Astrocyte (in vitro differentiated cells and primary cell): ENCODE measurements around the gene SPATA9. TPM values are rescaled to one million over a fixed set of nuclear protein-coding genes. Genes with fewer than 3 reads are reported as not detected.

ENCODE experiments used
- DNase-seq: peaks from one replicate; pipeline ENCODE4 v3.0.0-alpha.2; 2010; ENCODE audit warnings: low read depth
- FAIRE-seq: peaks from 2 replicates; lab custom pipeline; 2011; peaks lifted over from hg19 to GRCh38; lab: Jason Lieb, UNC
- H2AFZ ChIP-seq: 2 replicates; pipeline ENCODE4 v1.6.0; 2012; ENCODE audit warnings: low read depth, low read length, inconsistent platforms
- H3K27ac ChIP-seq: 2 replicates; pipeline ENCODE4 v1.5.1; 2011; ENCODE audit warnings: low read depth, low read length, inconsistent platforms
- H3K27me3 ChIP-seq: 2 replicates; pipeline ENCODE4 v1.6.0; 2011; ENCODE audit warnings: low read length, inconsistent platforms; ENCODE audit not compliant: insufficient read depth
- H3K36me3 ChIP-seq: 2 replicates; pipeline ENCODE4 v1.5.1; 2011; ENCODE audit warnings: low read length, inconsistent platforms; ENCODE audit not compliant: insufficient read depth
- H3K4me1 ChIP-seq: 2 replicates; pipeline ENCODE4 v1.5.1; 2011; ENCODE audit warnings: low read length, inconsistent platforms; ENCODE audit not compliant: insufficient read depth
- H3K4me2 ChIP-seq: 2 replicates; pipeline ENCODE4 v1.6.0; 2012; ENCODE audit warnings: low read length, inconsistent platforms
- H3K4me3 ChIP-seq: 2 replicates; pipeline ENCODE4 v1.5.1; 2011; ENCODE audit warnings: low read depth, mild to moderate bottlenecking, low read length, inconsistent platforms; ENCODE audit not compliant: insufficient read depth
- H3K79me2 ChIP-seq: 2 replicates; pipeline ENCODE4 v1.6.0; 2012; ENCODE audit warnings: mild to moderate bottlenecking, low read length, inconsistent platforms; ENCODE audit not compliant: insufficient read depth
- H3K9ac ChIP-seq: 2 replicates; pipeline ENCODE4 v1.6.0; 2012; ENCODE audit warnings: mild to moderate bottlenecking, low read length, inconsistent platforms
- H3K9me3 ChIP-seq: 2 replicates; pipeline ENCODE4 v1.5.1; 2012; ENCODE audit warnings: low read depth, mild to moderate bottlenecking, low read length, inconsistent platforms; ENCODE audit not compliant: insufficient read depth
- H4K20me1 ChIP-seq: 2 replicates; pipeline ENCODE4 v1.6.0; 2012; ENCODE audit warnings: low read length, inconsistent platforms; ENCODE audit not compliant: insufficient read depth
- H3K27ac Mint-ChIP-seq: one replicate; pipeline ENCODE4 v1.8.0; 2021; ENCODE audit warnings: mild to moderate bottlenecking, mixed read lengths; ENCODE audit not compliant: unreplicated experiment
- H3K27me3 Mint-ChIP-seq: one replicate; pipeline ENCODE4 v1.8.0; 2021; ENCODE audit warnings: low read depth, mixed read lengths; ENCODE audit not compliant: unreplicated experiment
- H3K36me3 Mint-ChIP-seq: one replicate; pipeline ENCODE4 v1.8.0; 2021; ENCODE audit warnings: low read depth, mixed read lengths; ENCODE audit not compliant: unreplicated experiment
- H3K4me1 Mint-ChIP-seq: one replicate; pipeline ENCODE4 v1.8.0; 2021; ENCODE audit warnings: low read depth, mixed read lengths; ENCODE audit not compliant: unreplicated experiment
- H3K4me3 Mint-ChIP-seq: one replicate; pipeline ENCODE4 v1.8.0; 2021; ENCODE audit warnings: mild to moderate bottlenecking, moderate library complexity, mixed read lengths; ENCODE audit not compliant: unreplicated experiment
- H3K9me3 Mint-ChIP-seq: one replicate; pipeline ENCODE4 v1.8.0; 2021; ENCODE audit warnings: mild to moderate bottlenecking, mixed read lengths; ENCODE audit not compliant: unreplicated experiment
- CTCF ChIP-seq: IDR thresholded peaks from 2 replicates; pipeline ENCODE4 v1.5.1; 2011; ENCODE audit warnings: low read depth, mild to moderate bottlenecking, inconsistent platforms, low read length, moderate library complexity; ENCODE audit not compliant: insufficient read depth
- EZH2 ChIP-seq: IDR thresholded peaks from 2 replicates; pipeline ENCODE4 v1.6.1; 2012; ENCODE audit warnings: mild to moderate bottlenecking, low read length, inconsistent platforms; ENCODE audit not compliant: insufficient read depth
- total RNA-seq: library from RNA; stranded (reverse); gene quantifications from 2 replicates; pipeline ENCODE4 v1.2.1, GENCODE V29; 2021

SPATA9 gene
- total RNA-seq, 1 donor from 2014 or later = 0.98 TPM

DNA sequence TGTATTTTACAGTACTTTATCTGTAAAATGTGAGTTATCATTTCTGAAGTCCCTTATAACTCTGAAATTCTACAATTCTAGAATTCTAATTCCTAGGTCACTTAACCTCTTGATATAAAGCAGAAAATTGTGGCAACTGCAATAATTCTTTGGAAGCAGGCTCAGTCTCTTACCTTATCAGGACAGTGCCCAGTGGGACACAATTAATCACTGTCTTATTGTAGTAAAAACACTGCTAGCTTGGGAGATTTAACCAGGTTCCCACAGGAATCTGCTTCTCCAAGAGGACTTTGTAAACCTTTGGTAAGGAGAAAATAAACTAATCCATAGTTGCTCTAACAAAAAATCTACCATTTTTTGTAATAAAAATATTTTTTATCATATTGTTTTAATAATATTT is 18.3 kb upstream of the SPATA9 start:
- Mint-ChIP-seq H3K36me3 (peaks cover 2% of the 10 kb centered on the region), H3K4me3 (no peak overlapping the region), H3K27ac (no peak overlapping the region), H3K9me3 (no peaks in the 10 kb centered on the region), H3K27me3 (no peaks in the 10 kb centered on the region), H3K4me1 (peaks cover 9% of the 10 kb centered on the region)
- Histone ChIP-seq H3K4me3 (no peak overlapping the region), H2AFZ (no peak overlapping the region), H3K9ac (no peak overlapping the region), H3K4me1 (no peaks in the 10 kb centered on the region), H3K36me3 (no peaks in the 10 kb centered on the region), H4K20me1 (no peaks in the 10 kb centered on the region), H3K27ac (no peak overlapping the region), H3K27me3 (no peaks in the 10 kb centered on the region), H3K9me3 (no peaks in the 10 kb centered on the region), H3K79me2 (no peaks in the 10 kb centered on the region), H3K4me2 (no peak overlapping the region)
- FAIRE-seq = no peak
- DNase-seq = no peak
- TF ChIP-seq EZH2 = no peak
- TF ChIP-seq CTCF = no peak

GRCh38 chr5:95699337-95699736 is 16.5 kb upstream of the SPATA9 start:
- Histone ChIP-seq H3K9ac (no peak overlapping the region), H3K36me3 (no peaks in the 10 kb centered on the region), H3K4me2 (no peak overlapping the region), H2AFZ (no peak overlapping the region), H3K4me1 (no peaks in the 10 kb centered on the region), H3K4me3 (no peak overlapping the region), H3K27me3 (no peaks in the 10 kb centered on the region), H3K9me3 (no peaks in the 10 kb centered on the region), H3K27ac (no peak overlapping the region), H3K79me2 (no peaks in the 10 kb centered on the region), H4K20me1 (no peaks in the 10 kb centered on the region)
- peaks cover 9% of the 10 kb centered on the region for H3K4me1 Mint-ChIP-seq
- H3K27me3 Mint-ChIP-seq = no peaks in the 10 kb centered on the region
- TF ChIP-seq CTCF (no peak), EZH2 (no peak)
- no peak overlapping the region for H3K27ac Mint-ChIP-seq
- H3K9me3 Mint-ChIP-seq = no peaks in the 10 kb centered on the region
- DNase-seq = no peak
- FAIRE-seq = no peak
- H3K36me3 Mint-ChIP-seq = peaks cover 2% of the 10 kb centered on the region
- no peak overlapping the region for H3K4me3 Mint-ChIP-seq

GRCh38 chr5:95697781-95698681 is 15.2 kb upstream of the SPATA9 start:
- no peak overlapping the region for H3K4me3 Mint-ChIP-seq
- Histone ChIP-seq H2AFZ (no peak overlapping the region), H3K4me2 (no peak overlapping the region), H3K27me3 (no peaks in the 10 kb centered on the region), H3K4me1 (no peaks in the 10 kb centered on the region), H3K36me3 (no peaks in the 10 kb centered on the region), H4K20me1 (no peaks in the 10 kb centered on the region), H3K9me3 (no peaks in the 10 kb centered on the region), H3K9ac (no peak overlapping the region), H3K27ac (no peak overlapping the region), H3K79me2 (no peaks in the 10 kb centered on the region), H3K4me3 (no peak overlapping the region)
- no peak for DNase-seq
- TF ChIP-seq CTCF (no peak), EZH2 (no peak)
- no peak overlapping the region for H3K27ac Mint-ChIP-seq
- no peak for FAIRE-seq
- H3K9me3 Mint-ChIP-seq = no peaks in the 10 kb centered on the region
- peaks cover 2% of the 10 kb centered on the region for H3K36me3 Mint-ChIP-seq
- H3K27me3 Mint-ChIP-seq = no peaks in the 10 kb centered on the region
- H3K4me1 Mint-ChIP-seq = peaks cover 9% of the 10 kb centered on the region
